SK-N-SH (cell line): ENCODE results near the gene MYLK4. TPM values are rescaled to one million over a fixed set of nuclear protein-coding genes. Genes with fewer than 3 reads are reported as not detected.

Experiments used
- CTCF ChIA-PET: fragments of 300-600, 350-600 bp; formaldehyde crosslinking; extraction: SDS; loops from one replicate; lab custom pipeline; 2021; lab: Yijun Ruan, JAX
- POLR2A ChIA-PET: fragments of 350-600 bp; sonication (Branson Sonifier 250); formaldehyde crosslinking; extraction: SDS; loops from one replicate; lab custom pipeline; 2020; ENCODE audit warnings: antibody characterized with exemption, inconsistent platforms; lab: Yijun Ruan, JAX
- DNase-seq: peaks from one replicate; pipeline ENCODE4 v3.0.0; 2012
- H2AFZ ChIP-seq: fragments of 200-600 bp; sonication (generic); 2 replicates; pipeline ENCODE4 v1.8.1; 2016; ENCODE audit warnings: antibody characterized with exemption, mild to moderate bottlenecking, low read depth
- H3F3A ChIP-seq: fragments of 200-600 bp; sonication (generic); replicated peaks from 2 replicates; pipeline ENCODE3; 2016; ENCODE audit warnings: antibody characterized with exemption, mild to moderate bottlenecking; ENCODE audit not compliant: insufficient read depth
- H3K27ac ChIP-seq, 2 experiments: fragments of 200-500 bp in 1 of 2; fragments of 200-600 bp in 1 of 2; sonication (Bioruptor generic) in 1 of 2; sonication (generic), shearing (Covaris generic) in 1 of 2; 2 replicates each; pipeline versions ENCODE4 v1.5.1 to v1.6.1; 2014 to 2016; ENCODE audit warnings: low read depth in 2 of 2, inconsistent platforms in 1 of 2, low read length in 1 of 2, mild to moderate bottlenecking in 1 of 2, mixed read lengths in 1 of 2
- H3K27me3 ChIP-seq: fragments of 200-600 bp; sonication (generic), shearing (Covaris generic); 2 replicates; pipeline ENCODE4 v1.6.1; 2016; ENCODE audit warnings: mixed run types; ENCODE audit not compliant: insufficient read depth
- H3K36me3 ChIP-seq, 2 experiments: fragments of 200-500 bp in 1 of 2; fragments of 200-600 bp in 1 of 2; sonication (Bioruptor generic) in 1 of 2; sonication (generic) in 1 of 2; replicated peaks in 1 of 2; 2 replicates each; pipeline versions ENCODE3 to v1.5.1; 2014 to 2016; ENCODE audit warnings: low read length in 1 of 2, mild to moderate bottlenecking in 1 of 2; ENCODE audit not compliant: insufficient read depth in 2 of 2, control insufficient read depth in 1 of 2
- H3K4me1 ChIP-seq, 2 experiments: fragments of 200-500 bp in 1 of 2; fragments of 200-600 bp in 1 of 2; sonication (Bioruptor generic) in 1 of 2; sonication (generic), shearing (Covaris generic) in 1 of 2; 2 replicates each; pipeline versions ENCODE4 v1.5.1 to v1.6.1; 2014 to 2016; ENCODE audit warnings: low read depth in 1 of 2, low read length in 1 of 2, mixed run types in 1 of 2; ENCODE audit not compliant: insufficient read depth in 2 of 2, control insufficient read depth in 1 of 2
- H3K4me2 ChIP-seq: fragments of 200-600 bp; sonication (generic), shearing (Covaris generic); 2 replicates; pipeline ENCODE4 v1.6.1; 2017; ENCODE audit warnings: mixed run types
- H3K4me3 ChIP-seq, 2 experiments: fragments of 200-500 bp in 1 of 2; fragments of 200-600 bp in 1 of 2; sonication (Bioruptor generic) in 1 of 2; sonication (generic), shearing (Covaris generic) in 1 of 2; 2 replicates each; pipeline versions ENCODE4 v1.5.1 to v1.8.1; 2014 to 2016; ENCODE audit warnings: low read depth in 2 of 2, inconsistent platforms in 1 of 2, low read length in 1 of 2, mild to moderate bottlenecking in 1 of 2, mixed read lengths in 1 of 2, moderate library complexity in 1 of 2
- H3K79me2 ChIP-seq: fragments of 200-600 bp; sonication (generic); 2 replicates; pipeline ENCODE4 v1.8.1; 2017; ENCODE audit warnings: mild to moderate bottlenecking; ENCODE audit not compliant: insufficient read depth
- H3K9ac ChIP-seq: fragments of 200-600 bp; sonication (generic); 2 replicates; pipeline ENCODE4 v1.6.1; 2017; ENCODE audit warnings: mixed run types
- H3K9me2 ChIP-seq: fragments of 200-600 bp; sonication (generic); 2 replicates; pipeline ENCODE4 v1.6.1; 2017; ENCODE audit warnings: mixed run types
- H3K9me3 ChIP-seq: fragments of 200-600 bp; sonication (generic); 2 replicates; pipeline ENCODE4 v1.6.1; 2017; ENCODE audit warnings: mixed run types, mild to moderate bottlenecking, moderate library complexity
- H4K20me1 ChIP-seq: fragments of 200-600 bp; sonication (generic); 2 replicates; pipeline ENCODE4 v1.6.1; 2017; ENCODE audit warnings: mild to moderate bottlenecking, mixed run types; ENCODE audit not compliant: insufficient read depth
- ELF1 ChIP-seq: IDR thresholded peaks from 2 replicates; pipeline ENCODE4 v1.4.0; 2012
- EP300 ChIP-seq, 2 experiments: IDR thresholded peaks; 2 replicates each; pipeline versions ENCODE4 v1.4.0 to v1.6.1; 2012; ENCODE audit warnings: borderline replicate concordance in 1 of 2, low read depth in 1 of 2, low read length in 1 of 2
- FOSL2 ChIP-seq: IDR thresholded peaks from 2 replicates; pipeline ENCODE4 v1.4.0; 2012; ENCODE audit warnings: low read depth, mild to moderate bottlenecking, moderate library complexity, borderline replicate concordance
- FOXJ3 ChIP-seq: sonication (generic); formaldehyde crosslinking; IDR thresholded peaks from 2 replicates; pipeline ENCODE4 v1.5.1; 2020; ENCODE audit warnings: mild to moderate bottlenecking, missing genetic modification reagents
- FOXM1 ChIP-seq: IDR thresholded peaks from 2 replicates; pipeline ENCODE4 v1.4.0; 2012; ENCODE audit warnings: low read depth, mild to moderate bottlenecking
- IRF3 ChIP-seq: fragments of 150-350 bp; IDR thresholded peaks from 2 replicates; pipeline ENCODE4 v1.6.1; 2016; ENCODE audit warnings: mild to moderate bottlenecking, low read depth, low read length
- JUND ChIP-seq: IDR thresholded peaks from 2 replicates; pipeline ENCODE4 v1.4.0; 2012
- MAX ChIP-seq: IDR thresholded peaks from 2 replicates; pipeline ENCODE4 v1.4.0; 2012; ENCODE audit warnings: low read depth
- MEF2A ChIP-seq: IDR thresholded peaks from 2 replicates; pipeline ENCODE4 v1.4.0; 2012; ENCODE audit warnings: low read depth, borderline replicate concordance
- MXI1 ChIP-seq: IDR thresholded peaks from 2 replicates; pipeline ENCODE4 v1.6.1; 2012; ENCODE audit warnings: mild to moderate bottlenecking, low read depth, low read length, improper control_type of control experiment
- NFIC ChIP-seq: IDR thresholded peaks from 2 replicates; pipeline ENCODE4 v1.4.0; 2012; ENCODE audit warnings: borderline replicate concordance
- NRF1 ChIP-seq: IDR thresholded peaks from 2 replicates; pipeline ENCODE4 v1.6.1; 2012; ENCODE audit warnings: low read depth, mild to moderate bottlenecking, low read length
- POLR2AphosphoS5 ChIP-seq: IDR thresholded peaks from 2 replicates; pipeline ENCODE4 v1.6.1; 2012; ENCODE audit warnings: low read depth, low read length
- RCOR1 ChIP-seq: fragments of 150-350 bp; IDR thresholded peaks from 2 replicates; pipeline ENCODE4 v1.6.1; 2017; ENCODE audit warnings: antibody characterized with exemption, low read length
- RFX5 ChIP-seq: IDR thresholded peaks from 2 replicates; pipeline ENCODE4 v1.6.1; 2012; ENCODE audit warnings: mild to moderate bottlenecking, improper control_type of control experiment, low read length
- TAF1 ChIP-seq: IDR thresholded peaks from 2 replicates; pipeline ENCODE4 v1.6.1; 2012; ENCODE audit warnings: low read depth, mild to moderate bottlenecking, low read length, moderate library complexity, borderline replicate concordance
- TCF12 ChIP-seq: IDR thresholded peaks from 2 replicates; pipeline ENCODE4 v1.4.0; 2012
- USF1 ChIP-seq: IDR thresholded peaks from 2 replicates; pipeline ENCODE4 v1.4.0; 2012; ENCODE audit warnings: low read depth, borderline replicate concordance
- YY1 ChIP-seq: IDR thresholded peaks from 2 replicates; pipeline ENCODE4 v1.4.0; 2012; ENCODE audit warnings: low read depth, mild to moderate bottlenecking
- WGBS: methylation state at CpG from one replicate; pipeline ENCODE4 v1.1.6; 2017; ENCODE audit warnings: low lambda C conversion rate; 5-methylcytosine and 5-hydroxymethylcytosine counted together
- polyA plus RNA-seq, 3 experiments: library from polyadenylated mRNA; depleted of rRNA; stranded (reverse); fragments of >200 nt; gene quantifications; 2 replicates each; pipeline ENCODE4 v1.2.3, GENCODE V29; 2012
- TF ChIP-seq, protein P1 (sequence below): IDR thresholded peaks from 2 replicates; pipeline ENCODE4 v1.4.0; 2012; ENCODE audit warnings: low read depth, borderline replicate concordance

The MYLK4 gene
- polyA plus RNA-seq, 1 of the 3 experiments (the other 2 are of a cell fraction), result 0.16 TPM

GRCh38 chr6:2676048-2676447 is 74.7 kb downstream of the MYLK4 start:
- POLR2A ChIA-PET, result no interaction called here
- Histone ChIP-seq H3K79me2 (no peaks in the 10 kb centered on the region), H3K9me2 (no peaks in the 10 kb centered on the region), H4K20me1 (no peaks in the 10 kb centered on the region), H3F3A (no peaks in the 10 kb centered on the region), H3K4me2 (no peak overlapping the region), H3K27me3 (no peaks in the 10 kb centered on the region), H3K27ac (no peak overlapping the region), H3K4me1 (no peaks in the 10 kb centered on the region), H2AFZ (no peak overlapping the region), H3K36me3 (no peaks in the 10 kb centered on the region), H3K9me3 (no peaks in the 10 kb centered on the region), H3K4me3 (no peak overlapping the region)
- no peak for DNase-seq
- CTCF ChIA-PET, result interaction anchor here (1.3 kb wide), 1 partner anchor 41 kb away, joined by 4 read pairs; no protein-coding TSS in a partner anchor
- WGBS, result 44% methylated on average over 2 of the region's 2 CpGs
- no peak for TF ChIP-seq NRF1
- TF ChIP-seq FOXJ3 (CRISPR knock-in tag), result no peak
- no peak for TF ChIP-seq RCOR1
- TF ChIP-seq, all 33 proteins: peak for 0
- no peak overlapping the region for H3K9ac ChIP-seq

DNA sequence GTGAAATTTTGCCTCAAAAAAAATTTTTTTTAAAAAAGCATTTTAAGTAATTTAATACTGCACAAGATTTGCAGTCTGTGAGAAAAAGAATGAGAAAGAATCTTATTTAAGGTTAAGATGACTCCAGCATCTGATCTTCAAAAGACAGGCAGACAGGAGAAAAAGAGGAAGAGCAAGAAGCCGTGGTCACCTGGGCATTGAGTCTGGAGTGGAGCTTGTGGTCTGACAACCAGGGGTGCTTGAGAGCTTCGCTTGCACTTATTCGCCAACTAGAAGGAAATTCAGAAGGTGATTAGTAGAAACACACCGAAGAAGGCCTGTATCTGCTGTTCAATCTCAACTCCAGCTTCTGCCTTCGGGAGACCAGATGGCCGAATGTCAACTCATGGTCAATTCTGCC is 75.9 kb downstream of the MYLK4 start:
- Histone ChIP-seq H3K27ac (no peak overlapping the region), H2AFZ (no peak overlapping the region), H4K20me1 (no peaks in the 10 kb centered on the region), H3K4me1 (no peaks in the 10 kb centered on the region), H3K4me2 (no peak overlapping the region), H3K9me3 (no peaks in the 10 kb centered on the region), H3K36me3 (no peaks in the 10 kb centered on the region), H3K9me2 (no peaks in the 10 kb centered on the region), H3K79me2 (no peaks in the 10 kb centered on the region), H3K27me3 (no peaks in the 10 kb centered on the region), H3F3A (no peaks in the 10 kb centered on the region), H3K9ac (no peak overlapping the region), H3K4me3 (no peak overlapping the region)
- WGBS, result 76% methylated on average over 6 of the region's 6 CpGs
- TF ChIP-seq EP300 (IDR thresholded peaks at IDR 0.05; ENCODE audit: borderline replicate concordance in 1 of 2, low read depth in 1 of 2, low read length in 1 of 2) (no peak), POLR2AphosphoS5 (no peak), FOSL2 (no peak), IRF3 (no peak), USF1 (no peak), NFIC (no peak)
- no peak for DNase-seq
- ChIA-PET CTCF (interaction anchor here (1.3 kb wide), 1 partner anchor 40 kb away, joined by 4 read pairs; no protein-coding TSS in a partner anchor), POLR2A (no interaction called here)

- DNase-seq, result no peak
- Histone ChIP-seq H3K9ac (no peak overlapping the region), H3K36me3 (no peaks in the 10 kb centered on the region), H3K79me2 (no peaks in the 10 kb centered on the region), H3K4me2 (no peak overlapping the region), H3K9me3 (no peaks in the 10 kb centered on the region), H4K20me1 (no peaks in the 10 kb centered on the region), H3F3A (no peaks in the 10 kb centered on the region), H3K9me2 (no peaks in the 10 kb centered on the region), H3K27me3 (no peaks in the 10 kb centered on the region), H2AFZ (no peak overlapping the region), H3K4me3 (no peak overlapping the region), H3K27ac (no peak overlapping the region), H3K4me1 (no peaks in the 10 kb centered on the region)
- 78% methylated on average over 12 of the region's 12 CpGs for WGBS
- ChIA-PET POLR2A (no interaction called here), CTCF (no interaction called here)
- TF ChIP-seq MAX, result no peak
- no peak for TF ChIP-seq RFX5
- TF ChIP-seq JUND, result no peak
- no peak for TF ChIP-seq NFIC
- TF ChIP-seq FOSL2, result no peak
- TF ChIP-seq YY1, result no peak
- TF ChIP-seq FOXM1, result no peak
- TF ChIP-seq, protein P1, sequence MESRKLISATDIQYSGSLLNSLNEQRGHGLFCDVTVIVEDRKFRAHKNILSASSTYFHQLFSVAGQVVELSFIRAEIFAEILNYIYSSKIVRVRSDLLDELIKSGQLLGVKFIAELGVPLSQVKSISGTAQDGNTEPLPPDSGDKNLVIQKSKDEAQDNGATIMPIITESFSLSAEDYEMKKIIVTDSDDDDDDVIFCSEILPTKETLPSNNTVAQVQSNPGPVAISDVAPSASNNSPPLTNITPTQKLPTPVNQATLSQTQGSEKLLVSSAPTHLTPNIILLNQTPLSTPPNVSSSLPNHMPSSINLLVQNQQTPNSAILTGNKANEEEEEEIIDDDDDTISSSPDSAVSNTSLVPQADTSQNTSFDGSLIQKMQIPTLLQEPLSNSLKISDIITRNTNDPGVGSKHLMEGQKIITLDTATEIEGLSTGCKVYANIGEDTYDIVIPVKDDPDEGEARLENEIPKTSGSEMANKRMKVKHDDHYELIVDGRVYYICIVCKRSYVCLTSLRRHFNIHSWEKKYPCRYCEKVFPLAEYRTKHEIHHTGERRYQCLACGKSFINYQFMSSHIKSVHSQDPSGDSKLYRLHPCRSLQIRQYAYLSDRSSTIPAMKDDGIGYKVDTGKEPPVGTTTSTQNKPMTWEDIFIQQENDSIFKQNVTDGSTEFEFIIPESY, result no peak
- no peak for TF ChIP-seq TCF12
- no peak for TF ChIP-seq EP300 (IDR thresholded peaks at IDR 0.05; ENCODE audit: borderline replicate concordance in 1 of 2, low read depth in 1 of 2, low read length in 1 of 2)
- TF ChIP-seq ELF1, result no peak
- no peak for TF ChIP-seq MXI1
- TF ChIP-seq TAF1, result no peak
- TF ChIP-seq MEF2A, result no peak
Measured at GRCh38 chr6:2669067-2669700, 81.5 kb downstream of the MYLK4 start.
